Caki2 (cell line): Measurements from ENCODE around the gene KCNQ2. TPM values are rescaled to one million over a fixed set of nuclear protein-coding genes. Genes with fewer than 3 reads are reported as not detected.

Source experiments
- DNase-seq: peaks from one replicate; pipeline ENCODE4 v3.0.0-alpha.2; 2015; ENCODE audit warnings: low read depth
- in situ Hi-C: cut with HindIII; loops from 2 replicates; pipeline ENCODE4 v1.10.0; 2016; ENCODE audit warnings: low sequenced_read_pairs, low pct_unique_long_range_greater_than_20kb, mixed read lengths
- total RNA-seq: library from RNA; depleted of rRNA; stranded (reverse); fragments of >200 nt; shearing (Covaris generic); gene quantifications from 2 replicates; pipeline ENCODE4 v1.2.3, GENCODE V29; 2014; ENCODE audit warnings: low replicate concordance

Gene KCNQ2
- total RNA-seq, 1 experiment from 2014 or later: 10.0 TPM

DNA sequence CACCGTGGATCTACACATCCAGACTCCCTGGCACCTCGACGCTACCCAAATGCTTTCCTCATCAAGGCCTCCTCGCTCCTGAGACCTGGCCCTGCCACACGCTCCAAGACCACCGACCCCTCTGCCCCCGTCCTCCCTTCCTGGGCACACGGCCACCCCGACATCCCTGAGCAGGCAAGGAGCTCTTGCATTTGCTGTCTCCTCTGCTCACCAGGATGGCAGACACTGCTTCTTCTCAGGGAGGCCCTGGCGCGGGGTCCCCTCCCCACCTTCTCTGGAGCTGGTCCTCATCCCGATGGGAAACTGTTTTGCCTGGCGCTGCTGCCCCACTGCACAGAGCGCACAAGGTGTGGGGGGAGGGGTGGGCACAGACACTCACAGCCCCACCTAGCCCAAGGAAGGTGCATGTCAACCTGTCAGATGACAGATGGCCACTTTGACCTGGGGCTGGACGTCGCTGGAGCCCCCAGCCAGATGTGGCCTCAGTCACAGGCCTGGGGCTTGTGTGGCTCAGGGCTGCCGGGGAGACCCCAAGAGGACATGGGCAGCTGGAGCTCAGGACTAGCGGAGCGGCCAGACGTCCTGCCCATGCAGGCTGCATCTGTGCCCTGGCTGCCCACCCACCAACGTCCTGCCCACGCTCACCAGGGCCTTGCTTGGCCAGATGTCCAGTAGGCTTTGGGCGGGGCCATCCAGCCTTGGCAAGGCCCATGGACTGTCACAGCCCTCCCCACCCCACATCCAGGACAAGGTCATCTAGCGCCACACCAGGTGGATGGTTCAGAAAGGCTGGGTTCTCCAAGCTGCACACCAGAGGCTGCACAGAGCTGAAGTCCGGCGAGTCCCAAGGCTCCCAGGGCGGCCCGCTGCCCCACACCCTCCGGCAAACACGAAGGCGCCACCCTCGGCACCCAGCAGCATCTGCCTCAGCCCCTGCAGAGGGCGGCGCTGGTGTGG lies 6.2 kb upstream of the KCNQ2 start:
- no peak for DNase-seq
- in situ Hi-C loops: no loop called here

DNA sequence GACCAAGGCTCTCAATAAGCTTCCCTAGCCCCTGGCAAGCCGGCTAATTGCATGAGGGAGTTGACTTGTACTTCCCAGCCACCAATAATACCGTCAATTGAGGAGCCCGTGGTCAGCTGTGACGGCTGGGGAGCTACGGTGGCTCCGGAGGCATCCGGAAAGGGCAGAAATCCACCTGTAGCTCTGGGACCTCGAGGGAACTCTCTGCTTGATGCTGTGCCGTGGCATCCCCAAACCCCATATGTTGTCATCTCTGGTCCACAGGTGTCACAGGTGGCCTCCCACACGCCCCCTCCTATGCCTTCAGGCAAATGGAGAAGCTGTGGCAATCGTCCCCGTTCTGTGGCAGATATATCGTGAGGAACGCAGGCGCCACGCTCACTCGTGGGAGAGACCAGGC lies 5.5 kb upstream of the KCNQ2 start:
- in situ Hi-C loops: no loop called here
- DNase-seq: no peak

DNA sequence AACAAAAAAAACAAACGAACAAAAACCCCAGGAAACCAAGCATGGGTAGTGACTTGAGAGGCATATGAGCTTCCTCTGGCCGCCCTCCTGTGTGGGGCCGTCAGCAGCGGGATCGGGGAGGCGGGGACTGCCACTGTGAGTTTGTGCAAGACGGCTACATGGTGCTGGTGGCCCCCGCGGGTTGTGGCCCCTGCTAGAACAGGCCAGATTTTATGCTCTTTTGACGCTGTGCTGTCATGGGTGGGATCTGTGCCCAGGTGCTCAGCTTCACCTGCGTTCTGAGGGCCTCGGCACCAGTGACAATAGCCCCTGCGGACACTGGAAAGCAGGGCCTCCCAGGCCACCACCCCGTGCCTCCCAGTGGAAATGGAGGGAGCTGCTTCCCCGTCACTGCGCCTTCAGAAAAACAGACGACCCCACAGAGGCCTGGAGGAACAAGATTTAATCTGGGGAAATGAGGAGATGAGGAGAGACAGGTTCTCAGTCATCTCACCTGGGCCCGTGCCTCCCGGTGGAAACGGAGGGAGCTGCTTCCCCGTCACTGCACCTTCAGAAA lies 4.7 kb upstream of the KCNQ2 start:
- no peak for DNase-seq
- in situ Hi-C loops: no loop called here

DNA sequence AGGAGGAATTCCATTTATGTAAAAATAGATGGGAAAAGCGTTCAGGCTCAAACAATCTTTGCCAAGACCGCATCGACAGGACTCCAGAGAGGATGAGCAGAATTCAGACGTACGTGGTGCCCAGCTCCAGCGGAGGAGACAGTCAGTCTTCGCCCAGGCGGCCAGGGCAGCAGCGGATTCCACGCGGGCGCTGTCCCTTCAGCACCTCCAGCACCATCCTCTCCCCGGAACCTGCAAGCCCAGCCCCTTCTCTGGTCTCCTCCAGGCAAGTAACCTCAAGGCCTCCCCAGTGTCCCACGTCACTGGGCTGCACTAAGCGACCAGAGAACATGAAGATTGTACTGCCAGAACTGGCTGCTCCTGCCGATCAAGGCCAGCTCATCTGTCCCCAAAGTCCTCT lies 2.8 kb upstream of the KCNQ2 start:
- in situ Hi-C loops: no loop called here
- DNase-seq: peak; percentile 60

DNA sequence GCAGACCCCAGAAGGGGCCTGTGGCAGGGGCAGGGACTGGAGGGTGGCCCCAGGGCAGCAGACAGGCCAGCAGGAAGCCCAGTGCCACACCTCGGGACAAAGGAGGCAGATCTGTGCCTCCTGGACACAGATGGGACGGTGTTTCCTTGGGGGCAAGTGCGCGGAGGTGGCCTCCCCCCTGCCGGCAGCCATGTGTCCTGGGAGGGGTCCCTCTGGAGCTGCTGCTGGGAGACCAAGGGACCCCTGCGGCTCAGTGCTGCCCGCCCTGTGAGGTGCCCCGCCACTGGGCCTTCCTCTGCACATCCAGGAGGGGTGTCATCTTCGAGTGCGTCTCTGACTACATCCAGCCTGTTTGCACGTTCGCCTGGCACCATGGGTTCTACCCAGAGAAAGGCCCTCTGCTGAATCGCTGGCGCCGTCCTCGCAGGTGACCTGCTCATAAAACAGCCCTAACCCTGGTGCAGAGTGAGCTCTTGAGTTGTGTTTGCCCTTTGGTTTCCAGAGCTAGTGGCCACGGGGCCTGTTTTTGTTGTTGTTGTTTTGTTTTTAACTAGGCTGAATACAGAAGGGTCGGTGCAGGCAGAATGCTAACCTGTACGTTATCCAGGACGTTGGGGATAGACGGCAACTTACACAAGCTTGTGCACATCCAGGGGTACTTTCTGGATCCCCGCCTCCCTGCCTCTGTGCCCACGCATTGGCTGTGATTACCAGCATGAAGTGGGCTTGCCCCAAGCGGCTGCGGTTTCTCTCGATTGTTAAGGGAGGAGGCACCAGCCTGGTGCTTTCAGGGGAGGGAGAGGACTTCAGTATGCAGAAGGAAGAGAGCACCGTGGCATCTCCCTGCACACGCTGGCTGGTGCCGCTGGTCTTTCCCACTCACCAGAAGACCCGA lies 1.3 kb upstream of the KCNQ2 start:
- no peak for DNase-seq
- in situ Hi-C loops: no loop called here

DNA sequence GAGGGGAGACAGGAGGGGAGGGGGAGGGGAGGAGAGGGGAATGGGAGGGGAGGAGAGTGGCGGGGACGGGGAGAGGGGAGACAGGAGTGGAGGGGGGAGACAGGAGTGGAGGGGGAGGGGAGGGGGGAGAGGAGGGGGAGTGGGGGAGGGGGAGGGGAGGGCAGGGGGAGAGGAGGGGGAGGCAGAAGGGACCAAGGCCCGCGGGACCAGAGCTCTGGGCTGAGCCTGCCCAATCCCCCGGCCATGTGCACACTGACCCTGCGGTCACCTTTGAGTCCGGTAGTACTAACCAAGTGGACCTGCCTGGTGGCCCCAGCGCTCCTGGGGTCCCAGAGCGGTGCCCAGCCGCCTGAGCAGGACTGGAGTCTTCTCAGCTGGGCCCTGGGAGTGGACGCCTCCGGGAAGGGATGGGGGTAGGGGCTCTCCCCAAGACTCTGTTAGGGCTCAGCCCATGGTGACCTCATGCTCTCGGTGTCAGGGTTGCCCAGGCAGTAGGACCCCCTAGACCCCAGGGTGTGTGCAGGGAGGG lies 471 bp upstream of the KCNQ2 start:
- no peak for DNase-seq
- in situ Hi-C loops: no loop called here

DNA sequence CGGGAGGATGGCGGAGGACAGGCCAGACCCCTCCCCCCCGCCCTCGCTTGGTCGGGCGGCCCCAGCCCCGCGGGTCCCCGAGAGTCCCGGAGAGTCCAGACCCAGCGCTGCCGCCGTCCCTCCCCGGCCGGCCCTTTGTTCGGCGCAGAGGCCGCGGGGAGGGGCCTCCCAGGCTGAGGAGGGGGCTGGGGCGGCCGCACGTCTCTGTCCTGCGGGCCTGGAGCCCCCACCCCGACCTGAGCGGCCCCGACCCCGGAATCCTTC lies 806 bp downstream of the KCNQ2 start:
- in situ Hi-C loops: no loop called here
- DNase-seq: no peak

DNA sequence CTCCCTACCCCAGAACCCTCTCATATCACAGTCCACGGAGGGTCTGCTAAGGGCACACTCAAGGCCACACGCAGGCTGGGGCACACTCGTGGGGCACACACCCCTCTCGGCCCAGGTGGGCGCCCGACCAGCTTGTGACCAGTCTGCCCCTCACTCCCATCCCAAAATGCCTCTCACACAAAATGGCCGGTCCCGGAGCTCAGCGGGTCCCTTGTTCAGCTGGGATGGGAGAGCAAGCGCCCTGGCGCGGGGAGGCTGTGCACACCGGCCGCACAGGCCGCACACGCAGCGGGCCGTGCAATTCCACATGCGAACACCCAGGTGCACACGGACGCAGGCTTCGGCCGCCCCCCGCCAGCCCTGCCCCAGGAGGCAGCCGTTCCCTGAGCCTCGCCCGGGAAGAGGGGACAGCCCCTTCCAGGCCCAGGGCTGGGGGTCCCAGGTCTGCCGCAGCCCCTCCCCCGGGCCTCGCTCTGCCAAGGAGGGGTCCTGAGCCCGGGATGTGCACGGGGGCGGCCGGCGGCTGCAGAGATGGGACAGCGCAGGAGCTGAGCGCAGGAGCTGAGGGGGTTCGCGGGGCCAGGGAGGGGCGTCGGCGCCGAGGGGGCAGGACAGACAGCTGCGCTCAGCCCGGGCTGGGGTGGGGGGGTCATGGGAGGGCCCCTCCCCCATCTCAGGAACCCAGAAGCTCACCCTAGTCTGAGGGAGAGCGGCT lies 1.3 kb downstream of the KCNQ2 start:
- in situ Hi-C loops: no loop called here
- no peak for DNase-seq

DNA sequence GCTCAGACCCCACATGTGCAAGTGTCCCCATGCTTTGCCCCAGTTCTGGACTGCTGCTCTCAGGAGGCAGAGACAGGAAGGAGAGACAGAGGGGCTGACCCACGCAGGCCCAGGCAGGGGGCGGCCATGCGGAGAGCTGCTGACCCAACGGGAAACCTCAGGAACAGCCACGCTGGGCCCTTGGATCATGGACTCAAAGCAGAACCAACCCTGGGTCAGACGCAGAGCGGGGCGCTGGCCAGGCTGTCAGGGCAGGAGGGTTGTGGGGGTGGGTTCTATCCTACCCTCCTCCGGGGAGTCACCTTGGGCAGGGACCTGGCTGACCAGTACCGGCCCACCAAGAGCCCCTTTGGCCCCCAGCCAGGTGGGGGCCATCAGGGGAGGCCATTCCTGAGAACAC lies 2.0 kb downstream of the KCNQ2 start:
- no peak for DNase-seq
- in situ Hi-C loops: no loop called here

DNA sequence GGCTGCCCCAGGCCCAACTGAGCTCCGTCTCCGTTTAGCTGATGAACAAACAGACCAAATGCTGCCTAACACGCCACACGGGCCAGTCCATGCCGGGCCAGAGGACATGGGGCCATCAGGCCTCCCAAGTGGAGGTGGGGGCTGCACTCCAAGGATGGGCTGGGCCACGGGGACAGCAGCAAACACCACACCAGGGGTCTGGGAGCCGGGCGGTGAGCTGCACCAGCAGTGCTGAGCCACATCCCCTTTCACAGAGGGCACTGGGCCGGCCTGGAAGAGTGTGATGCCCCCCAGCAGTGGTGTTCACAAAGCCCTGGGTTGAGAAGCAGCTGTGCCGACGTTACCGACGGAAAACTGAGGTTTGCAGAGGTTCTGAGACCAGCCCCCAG lies 2.7 kb downstream of the KCNQ2 start:
- DNase-seq: no peak
- in situ Hi-C loops: no loop called here

DNA sequence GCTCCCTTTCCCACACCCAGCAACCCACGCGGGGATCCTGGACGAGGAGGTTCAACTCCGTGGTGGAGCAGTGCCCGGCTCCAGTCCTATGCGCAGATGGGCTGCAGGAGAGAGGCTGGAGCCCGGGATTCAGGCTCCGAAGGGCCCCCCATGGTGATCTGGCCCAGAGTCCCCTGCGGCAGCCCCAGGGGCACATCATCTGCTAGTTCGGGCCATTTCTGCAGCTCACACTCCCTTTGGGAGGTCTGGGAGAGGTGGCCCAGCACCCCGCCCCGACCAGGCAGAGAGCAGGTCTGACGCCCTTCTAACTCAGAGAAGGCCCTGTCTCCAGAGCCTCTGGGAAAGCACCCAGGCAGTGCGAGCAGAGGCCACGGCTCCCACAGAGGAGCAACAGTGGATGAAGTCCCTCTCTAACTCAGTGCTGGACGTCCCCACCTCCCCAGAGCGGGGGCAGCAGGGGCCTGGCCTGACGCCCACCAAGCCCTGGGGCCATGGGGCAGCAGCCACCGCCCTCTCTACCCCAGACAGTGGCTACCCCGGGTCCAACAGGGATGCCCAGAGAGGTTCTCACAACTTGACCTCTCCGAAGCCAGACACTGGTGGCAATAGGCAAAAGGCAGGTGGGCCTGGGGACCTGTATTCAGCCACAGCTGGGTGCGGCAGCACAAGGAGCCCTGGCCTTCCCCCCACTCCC lies 3.3 kb downstream of the KCNQ2 start:
- in situ Hi-C loops: no loop called here
- no peak for DNase-seq

DNA sequence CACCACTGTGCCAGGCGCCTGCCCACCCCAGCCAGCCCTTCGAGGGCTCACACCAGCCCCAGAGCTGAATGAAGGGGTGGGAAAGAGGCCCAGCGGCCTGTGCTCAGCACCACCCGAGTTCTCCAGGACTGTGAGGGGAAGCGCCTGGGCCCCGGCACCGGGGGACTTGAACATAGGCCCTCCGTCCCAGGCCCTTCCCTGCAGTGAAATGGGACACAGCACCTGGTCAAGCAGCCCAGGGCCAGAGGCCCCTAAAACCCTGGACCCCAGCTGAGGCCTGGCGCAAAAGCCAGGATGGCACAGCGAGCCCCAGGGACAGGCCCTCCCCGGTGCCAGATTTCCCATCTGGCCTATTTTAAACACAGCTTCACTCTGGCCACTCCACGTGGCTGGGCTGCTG lies 4.0 kb downstream of the KCNQ2 start:
- no peak for DNase-seq
- in situ Hi-C loops: no loop called here

DNA sequence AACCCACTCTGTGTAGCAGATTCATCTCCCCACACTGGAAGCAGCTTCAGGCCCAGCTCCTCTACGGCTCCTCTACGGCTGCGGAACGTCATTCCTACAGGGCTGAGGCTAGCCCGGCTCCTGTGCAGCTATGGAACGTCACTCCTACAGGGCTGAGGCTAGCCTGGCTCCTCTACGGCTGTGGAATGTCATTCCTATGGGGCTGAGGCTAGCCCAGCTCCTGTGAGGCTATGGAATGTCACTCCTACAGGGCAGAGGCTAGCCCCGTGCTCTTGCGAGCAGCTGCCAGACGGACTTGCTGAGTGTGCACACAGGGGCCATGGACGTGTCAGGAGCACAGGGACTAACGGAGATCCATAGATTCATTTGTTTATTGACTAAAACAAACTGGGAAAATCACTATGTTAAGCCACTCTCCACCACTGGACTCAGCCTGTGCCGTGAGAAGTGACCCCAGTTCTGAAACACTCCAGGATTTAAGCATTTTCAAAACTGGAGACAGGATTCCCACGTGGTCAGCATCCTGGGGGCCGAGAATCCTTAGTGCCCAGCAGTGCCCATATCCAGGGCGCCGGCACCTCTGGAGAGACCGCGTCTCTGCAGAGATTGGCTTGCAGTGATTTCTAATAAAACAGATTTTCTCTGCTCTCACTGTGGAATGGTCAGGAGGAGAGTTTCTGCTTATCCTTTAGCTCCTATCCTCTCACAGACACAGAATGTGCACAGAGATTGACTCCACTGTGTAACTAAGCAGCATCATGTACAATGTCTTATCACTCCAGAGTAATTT lies 5.0 kb downstream of the KCNQ2 start:
- in situ Hi-C loops: no loop called here
- no peak for DNase-seq

DNA sequence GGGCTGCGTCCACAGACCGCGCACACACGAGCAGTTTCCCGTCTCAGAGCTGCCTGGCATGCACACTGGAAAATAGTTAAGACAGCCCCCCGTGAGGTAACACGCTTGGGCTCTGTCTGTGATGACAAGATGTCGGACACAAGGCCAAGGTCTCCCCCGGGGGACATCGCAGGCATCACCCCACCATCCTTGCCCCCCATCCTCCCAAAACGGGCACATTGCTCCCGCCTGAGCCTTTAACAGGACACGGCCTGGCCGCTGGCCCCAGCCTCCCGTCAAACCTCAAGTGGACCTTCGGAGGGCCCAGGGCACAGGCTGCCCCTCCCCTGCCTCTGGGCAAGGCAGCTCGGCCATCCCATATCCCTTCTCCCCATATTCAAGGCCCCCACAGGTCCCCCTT lies 5.6 kb downstream of the KCNQ2 start:
- DNase-seq: no peak

DNA sequence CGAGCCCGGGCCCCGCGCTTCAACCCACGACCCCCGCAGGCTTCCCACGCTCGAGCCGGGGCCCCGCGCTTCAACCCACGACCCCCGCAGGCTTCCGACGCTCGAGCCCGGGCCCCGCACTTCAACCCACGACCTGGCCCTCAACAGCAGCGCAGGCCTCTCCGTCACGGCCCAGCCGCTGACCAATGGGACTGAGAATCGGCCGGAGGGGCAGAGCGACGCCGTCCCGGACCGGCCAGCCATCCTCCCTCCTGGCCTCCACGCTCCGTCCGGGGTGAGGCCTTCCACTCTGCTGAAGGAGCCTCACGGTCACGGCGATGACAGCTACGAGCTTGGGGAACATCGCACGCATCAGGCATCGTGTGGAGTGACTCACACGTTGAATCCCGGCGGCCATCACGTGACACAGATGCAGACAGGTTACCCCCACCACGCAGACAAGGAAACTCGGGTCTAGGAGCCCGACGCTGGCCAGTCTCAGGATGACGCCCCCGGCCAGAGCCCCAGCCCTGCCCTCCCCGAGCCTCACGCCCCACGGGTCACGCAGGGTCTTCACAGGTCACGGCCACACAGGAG lies 6.1 kb downstream of the KCNQ2 start:
- no peak for DNase-seq
- in situ Hi-C loops: no loop called here

More for the DNA sequence above, 5.6 kb downstream of the KCNQ2 start:
- in situ Hi-C loops: no loop called here

DNA sequence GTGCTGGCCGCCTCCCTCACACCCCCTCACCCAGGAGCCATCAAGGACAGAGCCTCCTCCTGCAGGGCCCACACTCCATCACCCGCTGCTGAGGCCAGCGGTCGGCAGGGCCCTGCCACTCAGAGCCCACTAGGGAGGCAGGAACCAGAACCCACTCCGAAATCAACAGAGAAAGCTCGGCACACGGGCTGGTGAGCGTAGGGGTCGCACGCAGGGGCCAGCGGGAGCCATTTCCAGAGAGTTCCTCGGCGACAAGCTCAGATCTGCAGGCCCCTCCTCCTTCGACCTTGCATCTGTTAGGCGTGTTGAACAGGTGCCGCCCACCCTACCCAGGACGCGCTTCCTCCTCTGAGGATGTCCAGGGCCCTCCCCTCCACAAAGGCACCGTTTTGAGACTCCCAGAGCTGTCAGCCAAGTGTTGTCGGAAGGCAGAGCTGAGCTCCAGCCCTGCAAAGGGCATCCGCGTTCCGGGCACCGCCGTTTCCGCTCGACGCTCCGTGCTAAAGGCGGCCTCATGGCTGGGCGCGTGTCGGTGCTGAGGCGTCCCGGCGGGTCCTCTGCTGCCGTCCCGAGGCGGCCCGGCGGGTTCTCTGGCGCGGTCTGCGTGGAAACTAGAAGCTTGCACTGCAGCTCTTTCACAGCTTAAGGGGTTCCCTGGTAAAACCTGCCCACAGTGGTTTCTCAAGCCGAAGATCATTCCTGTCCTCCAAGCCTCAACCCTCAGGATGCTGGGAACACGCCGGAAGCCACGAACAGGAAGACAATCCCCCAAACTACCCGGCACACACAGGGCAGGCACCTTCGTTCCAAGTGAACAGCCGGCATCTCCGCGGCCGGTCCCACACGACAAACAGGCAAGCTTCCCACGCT lies 6.8 kb downstream of the KCNQ2 start:
- DNase-seq: no peak
- in situ Hi-C loops: no loop called here
